Peyer's patch (tissue), 4 donors: ENCODE measurements around the gene CRIM1. TPM values are rescaled to one million over a fixed set of nuclear protein-coding genes. Genes with fewer than 3 reads are reported as not detected.

ENCODE experiments used
- DNase-seq, 3 donors: peaks; one replicate each; pipeline ENCODE4 v3.0.0-alpha.2; 2017 to 2019
- H3K27ac ChIP-seq, 4 donors: fragments of 200-600 bp; sonication (generic); one replicate each; pipeline ENCODE4 v1.5.1; 2016 to 2019
- H3K27me3 ChIP-seq, 2 donors: fragments of 200-600 bp; sonication (generic); one replicate each; pipeline ENCODE4 v1.5.1; 2019
- H3K36me3 ChIP-seq, 3 donors: fragments of 200-600 bp; sonication (generic); one replicate each; pipeline ENCODE4 v1.5.1; 2016 to 2019
- H3K4me1 ChIP-seq, 4 donors: fragments of 200-600 bp; sonication (generic); one replicate each; pipeline ENCODE4 v1.5.1; 2016 to 2019
- H3K4me3 ChIP-seq, 4 donors: fragments of 200-600 bp; sonication (generic); 1 replicate in 3 of 4; 2 replicates in 1 of 4; pipeline ENCODE4 v1.5.1; 2016 to 2019; ENCODE audit warnings: mild to moderate bottlenecking in 1 of 4
- H3K9me3 ChIP-seq, 4 donors: fragments of 200-600 bp; sonication (generic); one replicate each; pipeline ENCODE4 v1.5.1; 2016 to 2019; ENCODE audit warnings: mild to moderate bottlenecking in 1 of 4
- CTCF ChIP-seq, 6 experiments: fragments of 450-650 bp in 4 of 6; fragments of 200-600 bp in 2 of 6; sonication (generic) in 1 of 6; IDR thresholded peaks; one replicate each; pipeline ENCODE4 v1.5.1; 2017 to 2019; ENCODE audit warnings: antibody characterized with exemption in 6 of 6, mild to moderate bottlenecking in 3 of 6, moderate library complexity in 1 of 6
- POLR2A ChIP-seq, 2 donors: fragments of 450-650 bp; IDR thresholded peaks; one replicate each; pipeline ENCODE4 v1.5.1; 2017; ENCODE audit warnings: antibody characterized with exemption in 2 of 2, mild to moderate bottlenecking in 2 of 2, moderate library complexity in 2 of 2
- total RNA-seq, 4 donors: library from RNA; depleted of rRNA; stranded (reverse); fragments of >200 nt; gene quantifications; one replicate each; pipeline ENCODE4 v1.1.0, GENCODE V29; 2016

Gene CRIM1
- total RNA-seq, 4 donors from 2014 or later: 29.9 to 181 (median 63.6) TPM

GRCh38 chr2:36329251-36329650 lies 26.3 kb upstream of the CRIM1 start:
- Histone ChIP-seq H3K4me1 (no peaks in the 10 kb centered on the region), H3K27me3 (no peaks in the 10 kb centered on the region), H3K27ac (no peak overlapping the region), H3K9me3 (no peaks in the 10 kb centered on the region), H3K4me3 (no peak overlapping the region), H3K36me3 (no peaks in the 10 kb centered on the region)
- TF ChIP-seq CTCF (IDR thresholded peaks at IDR 0.05) (no peak), POLR2A (IDR thresholded peaks at IDR 0.05) (no peak)
- DNase-seq: no peak

DNA sequence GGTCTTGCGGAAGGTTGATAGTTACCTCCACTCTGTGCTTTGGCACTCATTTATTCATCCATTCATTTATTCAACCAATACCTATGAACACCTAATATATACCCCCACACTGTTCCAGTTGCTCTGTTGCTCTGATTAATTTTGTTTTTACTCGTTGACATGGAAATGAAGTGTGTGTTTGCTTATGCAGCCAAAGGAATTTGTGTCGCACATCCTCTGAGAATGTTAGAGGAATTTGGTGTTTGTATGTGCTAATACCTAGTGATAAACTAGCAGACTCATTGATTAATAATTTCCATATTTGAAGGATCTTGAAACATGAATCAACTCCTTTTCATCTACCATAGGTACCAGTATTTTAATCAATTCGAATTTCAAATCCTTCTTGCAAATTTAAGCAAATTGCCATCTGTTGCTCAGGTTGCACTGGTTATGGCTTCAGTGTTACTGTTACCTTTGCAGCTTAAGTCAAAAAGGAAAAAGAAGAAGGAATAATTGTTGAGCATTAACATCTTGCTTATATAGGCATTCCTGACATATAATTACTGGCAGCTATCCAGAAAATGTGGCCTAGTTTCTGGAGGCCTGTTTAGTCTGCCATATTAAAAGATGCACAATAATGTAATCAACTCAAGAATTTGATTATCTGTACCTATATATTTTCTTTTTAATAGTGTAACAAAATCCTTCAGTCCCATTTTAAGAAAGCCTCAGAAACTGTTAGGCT lies 25.7 kb upstream of the CRIM1 start:
- TF ChIP-seq CTCF (IDR thresholded peaks at IDR 0.05): no peak
- no peak for TF ChIP-seq POLR2A (IDR thresholded peaks at IDR 0.05)
- no peak overlapping the region for H3K27ac ChIP-seq
- DNase-seq: no peak

GRCh38 chr2:36330473-36331395 lies 24.8 kb upstream of the CRIM1 start:
- TF ChIP-seq POLR2A (IDR thresholded peaks at IDR 0.05) (no peak), CTCF (IDR thresholded peaks at IDR 0.05) (no peak)
- no peak overlapping the region for H3K4me3 ChIP-seq
- H3K9me3 ChIP-seq: no peaks in the 10 kb centered on the region
- H3K27me3 ChIP-seq: no peaks in the 10 kb centered on the region
- no peak overlapping the region for H3K27ac ChIP-seq
- H3K36me3 ChIP-seq: no peaks in the 10 kb centered on the region
- no peaks in the 10 kb centered on the region for H3K4me1 ChIP-seq
- DNase-seq: no peak

More for the DNA sequence above, 25.7 kb upstream of the CRIM1 start:
- no peak overlapping the region for H3K4me3 ChIP-seq
- H3K27me3 ChIP-seq: no peaks in the 10 kb centered on the region
- no peaks in the 10 kb centered on the region for H3K4me1 ChIP-seq
- no peaks in the 10 kb centered on the region for H3K36me3 ChIP-seq
- H3K9me3 ChIP-seq: no peaks in the 10 kb centered on the region

GRCh38 chr2:36333350-36334012 lies 22.1 kb upstream of the CRIM1 start:
- peak in 1 of 6 experiments; percentile 25 for TF ChIP-seq CTCF (IDR thresholded peaks at IDR 0.05)
- no peak for TF ChIP-seq POLR2A (IDR thresholded peaks at IDR 0.05)
- Histone ChIP-seq H3K4me3 (no peak overlapping the region), H3K36me3 (no peaks in the 10 kb centered on the region), H3K9me3 (no peaks in the 10 kb centered on the region), H3K27ac (no peak overlapping the region), H3K4me1 (no peaks in the 10 kb centered on the region), H3K27me3 (no peaks in the 10 kb centered on the region)
- no peak for DNase-seq

- Histone ChIP-seq H3K4me1 (no peaks in the 10 kb centered on the region), H3K36me3 (no peaks in the 10 kb centered on the region), H3K27ac (no peak overlapping the region), H3K4me3 (no peak overlapping the region), H3K9me3 (no peaks in the 10 kb centered on the region), H3K27me3 (no peaks in the 10 kb centered on the region)
- DNase-seq: no peak
- no peak for TF ChIP-seq CTCF (IDR thresholded peaks at IDR 0.05)
- no peak for TF ChIP-seq POLR2A (IDR thresholded peaks at IDR 0.05)
Observed at GRCh38 chr2:36335597-36335996, 20.0 kb upstream of the CRIM1 start.
